Measurements from ENCODE around the gene DOCK3.

Gene DOCK3

GRCh38 chr3:50674349-50675178 lies at the start of gene DOCK3:
Gene DOCK3, plus strand, starts transcription at chr3:50674927. Its CDS starts 337 bp downstream, at chr3:50675264.
- DNase-seq, result no peak

DNA sequence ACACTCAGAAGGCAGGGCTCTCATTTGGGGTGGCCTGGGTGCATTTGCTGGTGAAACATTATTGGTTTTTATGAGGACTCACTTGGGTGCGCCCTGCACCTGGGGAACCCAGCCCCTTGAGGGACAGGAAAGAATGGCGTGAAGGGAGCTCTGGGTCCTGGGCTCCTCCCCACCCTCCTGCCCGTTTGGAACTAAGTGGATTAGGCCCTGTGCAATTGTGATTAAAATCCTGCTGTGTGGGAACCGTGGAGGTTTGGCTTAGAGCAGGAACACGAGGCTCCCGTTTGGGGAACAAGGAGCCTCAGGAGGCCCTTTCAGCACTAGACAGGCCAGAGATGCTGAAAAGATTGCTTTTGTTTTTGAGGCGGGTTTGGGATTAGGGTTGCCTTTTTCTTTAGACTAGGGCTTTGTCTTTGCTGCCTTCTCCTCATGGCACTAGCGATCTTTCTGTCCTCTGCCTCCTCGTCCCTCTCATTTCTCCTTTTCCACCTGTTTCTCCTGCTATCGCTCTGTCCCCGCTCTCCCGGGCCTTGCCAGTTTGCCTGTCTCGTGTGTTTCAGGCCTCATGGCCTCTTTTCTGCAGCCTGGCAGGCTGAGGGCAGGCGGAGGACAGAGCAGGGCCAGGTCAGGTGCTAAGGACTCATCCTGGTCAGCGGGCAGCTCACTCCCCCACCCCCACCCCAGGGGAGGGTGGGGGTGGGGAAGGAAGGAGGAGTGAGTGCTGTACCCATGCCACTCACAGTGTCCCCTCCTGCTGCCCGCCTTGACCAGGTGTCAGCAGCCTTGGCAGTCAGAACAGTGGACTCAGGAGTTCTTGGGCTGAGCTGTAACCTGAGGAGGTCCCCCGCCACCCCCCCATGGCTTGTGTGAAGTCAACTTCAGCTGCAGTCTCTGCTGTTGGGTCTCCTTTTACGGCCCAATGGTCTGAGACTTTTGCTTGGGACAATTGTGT lies 49.2 kb upstream of the DOCK3 start:
- DNase-seq, result no peak

DNA sequence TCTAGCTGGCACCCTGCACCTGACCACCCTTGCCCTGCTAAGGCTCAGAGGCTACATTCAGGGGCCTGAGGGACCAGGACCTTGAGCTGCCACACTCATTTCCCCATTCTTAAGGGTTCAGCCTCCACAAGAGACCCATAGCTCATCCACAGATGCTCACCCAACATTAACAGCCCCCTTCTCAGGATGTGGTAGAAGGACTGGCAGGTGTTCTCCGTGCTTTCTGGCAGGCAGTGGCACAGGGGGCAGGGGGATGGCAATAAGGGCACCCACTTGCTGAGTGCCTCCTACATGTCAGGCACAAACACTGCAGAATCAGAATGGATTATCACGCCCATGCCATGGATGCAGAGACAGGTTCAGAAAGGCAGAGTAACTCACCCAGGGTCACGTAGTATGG lies 48.3 kb upstream of the DOCK3 start:
- DNase-seq, result no peak

- peak; percentile 52 for DNase-seq
Measured at GRCh38 chr3:50627407-50628051, 47.2 kb upstream of the DOCK3 start.

DNA sequence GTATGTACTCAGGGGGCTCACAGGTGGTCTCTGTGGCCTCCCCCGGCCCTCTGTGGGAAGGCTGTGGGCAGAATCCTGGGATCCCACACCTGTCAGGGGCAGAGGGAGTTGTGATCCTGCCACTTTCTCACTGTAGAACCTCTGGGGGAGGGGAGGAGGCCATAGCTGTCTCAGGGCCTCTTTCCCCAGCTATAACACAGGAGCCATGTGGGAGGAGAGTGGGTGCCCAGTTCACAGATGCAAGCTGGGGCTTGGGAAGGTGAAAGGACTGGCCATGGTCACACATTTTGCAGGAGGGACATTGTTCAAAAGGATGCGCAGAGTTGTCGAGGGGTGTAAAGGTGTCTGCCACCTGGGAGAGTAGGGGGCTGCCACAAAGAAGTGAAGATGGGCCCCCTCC lies 46.1 kb upstream of the DOCK3 start:
- DNase-seq, result no peak

GRCh38 chr3:50630394-50630793 lies 44.3 kb upstream of the DOCK3 start:
- no peak for DNase-seq

DNA sequence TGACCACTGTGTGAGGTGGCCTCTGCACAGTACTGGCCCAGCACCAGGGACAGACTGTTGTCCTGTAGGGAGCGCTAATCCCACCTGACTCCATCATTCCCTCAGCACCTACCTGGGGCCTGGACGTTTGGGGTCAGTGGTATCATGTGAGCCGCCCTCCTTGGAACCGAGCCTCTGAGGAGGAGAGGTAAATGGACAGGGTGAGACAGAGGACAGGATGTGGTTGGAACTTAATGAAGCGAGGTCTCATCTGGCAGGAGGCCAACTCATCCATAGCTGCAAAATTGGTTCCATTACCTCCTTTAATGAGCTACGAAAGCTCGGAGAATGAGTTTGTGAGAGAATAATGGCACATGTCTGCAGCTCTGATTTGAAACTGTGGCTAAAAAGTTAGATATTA lies 43.9 kb upstream of the DOCK3 start:
- DNase-seq, result peak; percentile 91

DNA sequence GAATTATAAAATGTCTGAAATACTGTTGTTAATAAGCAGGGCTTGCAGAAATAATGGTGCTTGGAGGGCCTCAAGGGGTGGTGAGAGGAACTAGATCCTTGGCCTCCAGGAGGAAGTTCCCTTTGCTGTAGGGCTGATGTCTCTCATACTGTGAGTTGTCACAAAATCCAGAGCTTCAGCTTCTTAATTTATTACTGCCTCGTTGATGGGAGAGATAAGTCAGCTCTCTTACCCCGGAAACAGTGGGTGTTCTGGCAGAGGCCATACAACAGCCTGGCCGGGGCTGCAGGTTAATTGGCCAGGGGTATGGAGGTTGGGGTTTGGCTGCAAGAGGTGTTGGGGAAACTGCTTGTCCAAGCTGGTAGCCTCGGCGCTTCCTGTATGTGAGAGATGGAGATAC lies 42.3 kb upstream of the DOCK3 start:
- no peak for DNase-seq

DNA sequence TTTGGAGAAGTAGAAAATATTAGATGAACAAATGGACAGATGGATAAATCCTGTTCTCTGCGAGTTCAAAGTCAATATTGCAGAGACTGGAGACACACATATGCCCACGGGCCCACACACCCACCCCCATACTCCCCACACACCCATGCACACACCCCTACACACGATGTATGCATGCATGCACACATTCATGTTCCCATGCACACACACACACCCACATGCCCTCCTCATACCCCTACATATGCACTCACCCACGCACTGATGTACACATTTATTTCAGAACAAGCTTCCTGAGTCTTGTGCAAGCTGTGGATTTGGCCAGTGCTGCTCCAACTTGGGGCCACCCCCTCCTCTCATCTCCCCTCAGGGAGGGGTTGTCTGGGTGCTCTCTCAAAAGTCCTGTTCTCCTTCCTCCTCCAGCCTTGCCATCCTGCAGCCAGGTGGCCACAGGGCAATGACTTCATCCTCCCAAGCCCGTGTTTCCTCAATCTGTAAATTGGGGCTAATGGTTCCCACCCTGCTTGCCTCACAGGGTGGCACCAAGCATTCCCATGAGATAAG lies 41.4 kb upstream of the DOCK3 start:
- DNase-seq, result no peak

DNA sequence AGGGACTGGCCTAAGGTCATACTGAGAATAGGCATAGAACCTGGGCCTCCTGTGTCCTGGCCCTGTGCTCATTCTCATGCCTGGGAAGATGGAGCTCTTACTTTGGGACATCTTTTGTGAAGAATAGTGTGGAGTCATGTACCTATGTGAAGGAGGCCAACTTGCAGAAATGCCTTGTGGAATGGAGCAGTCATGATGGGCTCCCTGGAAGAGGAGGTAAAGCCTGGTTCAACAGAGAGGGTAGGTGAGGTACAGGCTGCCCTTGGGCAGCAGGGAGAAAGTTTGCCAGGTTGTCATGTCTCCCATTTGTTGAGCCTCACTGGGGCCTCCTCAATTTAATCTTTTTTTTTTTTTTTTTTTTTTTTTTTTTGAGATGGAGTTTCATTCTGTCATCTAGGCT lies 39.7 kb upstream of the DOCK3 start:
- DNase-seq, result no peak

GRCh38 chr3:50637011-50637410 lies 37.7 kb upstream of the DOCK3 start:
- no peak for DNase-seq

DNA sequence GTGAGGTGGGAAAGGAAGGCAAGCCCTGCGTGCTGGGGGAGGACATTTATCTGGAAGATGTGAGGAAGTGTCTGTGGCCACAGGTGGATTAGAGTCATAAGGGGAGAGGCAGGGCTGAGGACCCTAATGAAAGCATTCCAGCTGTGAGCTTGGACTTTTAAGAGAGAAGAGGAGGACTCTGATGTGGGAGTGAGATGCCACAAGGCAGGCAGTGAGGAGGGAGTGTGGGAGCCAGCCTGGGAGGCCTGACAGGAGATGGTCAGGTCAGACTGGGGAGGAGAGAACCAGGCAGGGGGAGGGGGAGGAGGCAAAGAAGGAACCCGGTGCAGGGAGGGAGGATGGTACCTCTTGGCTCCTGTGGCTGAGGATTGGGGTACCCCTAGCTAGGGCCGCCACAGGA lies 36.8 kb upstream of the DOCK3 start:
- no peak for DNase-seq

DNA sequence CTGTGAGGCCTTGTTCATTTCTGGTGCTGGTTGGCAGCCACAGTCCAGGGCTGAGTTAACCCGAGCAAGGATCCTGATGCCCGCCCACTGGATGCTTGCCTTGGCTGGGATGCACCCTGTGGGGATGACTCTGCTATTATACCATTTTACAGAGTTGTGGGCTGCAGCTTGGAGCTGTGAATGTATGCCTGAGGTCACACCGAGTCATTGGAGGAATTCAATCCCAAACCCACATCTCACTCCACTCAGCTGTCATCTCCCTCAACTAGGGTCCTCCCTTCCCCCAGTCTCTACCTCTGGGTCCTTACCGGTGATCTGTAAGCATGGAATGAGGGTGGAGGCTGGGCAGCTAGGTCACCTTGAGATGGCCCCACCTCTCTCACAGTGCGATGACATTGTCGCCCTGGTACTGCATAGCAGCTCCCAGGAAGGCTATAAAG lies 35.7 kb upstream of the DOCK3 start:
- DNase-seq, result peak; percentile 74

DNA sequence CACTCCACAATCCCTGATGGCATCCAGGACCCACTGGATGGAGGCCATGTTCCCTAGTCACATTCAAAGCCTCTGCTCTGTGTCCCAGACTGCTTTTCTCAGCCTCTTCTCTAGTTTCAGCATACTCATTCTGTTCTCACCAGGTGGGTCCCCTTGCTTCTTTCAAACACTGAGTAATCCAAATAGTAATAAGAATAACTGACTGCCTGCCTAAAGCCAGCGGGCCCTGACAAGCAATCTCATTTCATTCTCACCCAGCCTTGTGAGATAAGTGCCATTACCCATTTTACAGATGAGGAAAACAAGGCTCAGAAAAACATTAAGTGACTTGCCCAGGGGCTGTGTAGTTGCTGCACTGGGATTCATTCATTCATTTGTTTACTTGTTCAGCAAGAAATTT lies 32.3 kb upstream of the DOCK3 start:
- DNase-seq, result no peak

DNA sequence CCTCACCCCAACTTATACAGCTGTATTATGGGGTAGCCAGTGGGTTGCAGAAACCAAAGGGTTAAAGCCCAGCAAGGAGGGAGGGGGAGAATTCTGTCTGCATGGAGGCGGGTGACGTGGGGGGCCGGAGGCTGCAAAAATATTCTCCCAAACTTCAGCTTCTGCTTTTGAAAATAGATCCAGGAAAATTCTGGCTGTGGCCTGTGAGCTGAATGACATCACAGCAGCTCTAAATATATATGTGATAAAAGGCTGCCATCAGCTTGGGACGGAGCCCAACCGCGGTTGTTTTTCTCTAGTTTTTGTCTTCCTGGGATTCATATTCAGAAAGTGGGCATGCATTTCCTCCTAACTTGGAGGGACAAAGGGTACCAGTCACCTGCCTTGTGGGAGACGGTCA lies 30.2 kb upstream of the DOCK3 start:
- DNase-seq, result no peak

- no peak for DNase-seq
Measured at GRCh38 chr3:50645378-50645777, 29.3 kb upstream of the DOCK3 start.

- DNase-seq, result no peak
Measured at GRCh38 chr3:50648313-50648712, 26.4 kb upstream of the DOCK3 start.

- no peak for DNase-seq
Measured at GRCh38 chr3:50648944-50649343, 25.8 kb upstream of the DOCK3 start.

GRCh38 chr3:50649451-50649931 lies 25.2 kb upstream of the DOCK3 start:
- no peak for DNase-seq

- no peak for DNase-seq
Measured at GRCh38 chr3:50650018-50650417, 24.7 kb upstream of the DOCK3 start.

DNA sequence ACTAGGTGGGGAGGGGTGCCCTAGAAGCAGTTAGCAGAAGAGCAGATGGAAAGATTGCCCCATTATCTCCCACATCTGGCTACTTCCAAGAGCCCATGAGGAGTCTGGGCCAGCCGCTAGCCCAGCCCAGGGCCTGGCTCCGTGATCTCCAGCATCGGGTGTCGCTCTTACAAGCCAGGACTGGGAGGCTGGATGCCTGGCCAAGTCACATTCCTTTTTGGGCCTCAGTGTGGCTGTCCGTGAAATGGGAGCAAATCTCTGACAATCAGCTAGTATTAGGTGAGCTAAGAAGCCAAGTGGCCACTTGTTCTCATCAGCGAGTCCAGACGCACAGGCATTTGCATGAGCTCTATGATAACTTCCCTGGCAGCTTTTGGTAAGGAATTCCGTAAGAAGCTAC lies 23.3 kb upstream of the DOCK3 start:
- no peak for DNase-seq

DNA sequence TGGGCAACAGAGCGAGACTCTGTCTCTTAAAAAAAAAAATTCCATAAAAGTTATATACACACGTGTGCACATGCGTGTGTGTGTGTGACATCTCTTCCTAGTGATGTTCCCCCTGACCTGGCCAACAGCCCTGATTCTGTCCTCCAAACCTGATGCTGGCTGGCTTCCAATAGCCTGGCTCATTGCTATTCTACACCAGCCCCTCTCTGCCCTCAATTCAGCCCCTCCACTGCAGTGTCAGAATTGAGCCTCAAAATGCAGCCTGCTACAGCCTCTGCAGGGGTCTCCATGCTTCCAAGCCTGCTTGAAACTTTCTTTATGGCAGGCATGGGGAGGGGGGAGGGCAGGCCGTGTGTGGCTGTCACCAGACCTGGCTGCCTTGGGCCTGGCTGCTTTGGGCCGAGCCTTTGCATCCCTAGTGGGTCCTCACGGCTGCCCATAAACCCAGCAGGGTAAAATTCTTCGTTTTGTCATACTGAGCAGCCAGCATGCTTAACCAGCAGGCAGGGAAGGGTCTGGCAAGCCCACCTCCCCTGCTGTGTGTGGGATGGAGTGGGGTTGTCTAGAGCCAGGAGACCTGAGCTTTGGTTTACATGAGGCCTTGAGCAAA lies 22.7 kb upstream of the DOCK3 start:
- DNase-seq, result no peak
